Ovary (tissue), 9 donors: ENCODE measurements around the gene BTBD17. TPM values are rescaled to one million over a fixed set of nuclear protein-coding genes. Genes with fewer than 3 reads are reported as not detected.

Experiments
- DNase-seq, 5 donors: peaks; one replicate each; pipeline ENCODE4 v3.0.0-alpha.2; 2019 to 2020
- H3K27ac ChIP-seq, 2 donors: fragments of 200-600 bp; one replicate each; pipeline versions ENCODE4 v1.5.1 to v1.8.0; 2019 to 2022
- H3K27me3 ChIP-seq: fragments of 200-600 bp; one replicate; pipeline ENCODE4 v1.8.0; 2022
- H3K36me3 ChIP-seq: fragments of 200-600 bp; sonication (generic); one replicate; pipeline ENCODE4 v1.5.1; 2019
- H3K4me1 ChIP-seq: one replicate; pipeline ENCODE4 v1.8.1; 2013; ENCODE audit warnings: mild to moderate bottlenecking, moderate library complexity; ENCODE audit not compliant: insufficient read depth
- H3K4me3 ChIP-seq: fragments of 200-600 bp; sonication (generic); one replicate; pipeline ENCODE4 v1.5.1; 2017
- H3K9me3 ChIP-seq, 2 donors: fragments of 200-600 bp in 1 of 2; sonication (generic) in 1 of 2; one replicate each; pipeline versions ENCODE4 v1.5.1 to v1.8.1; 2013 to 2019; ENCODE audit warnings: mild to moderate bottlenecking in 1 of 2, moderate library complexity in 1 of 2
- CTCF ChIP-seq, 3 donors: fragments of 450-650 bp in 2 of 3; fragments of 200-600 bp in 1 of 3; IDR thresholded peaks; one replicate each; pipeline versions ENCODE4 v1.5.1 to v1.8.0; 2016 to 2022; ENCODE audit warnings: antibody characterized with exemption in 3 of 3, mild to moderate bottlenecking in 1 of 3
- EP300 ChIP-seq: sonication (generic); formaldehyde crosslinking; IDR thresholded peaks from one replicate; pipeline ENCODE4 v1.6.1; 2017; ENCODE audit warnings: antibody characterized with exemption
- POLR2A ChIP-seq: fragments of 450-650 bp; IDR thresholded peaks from one replicate; pipeline ENCODE4 v1.6.1; 2017; ENCODE audit warnings: antibody characterized with exemption, mild to moderate bottlenecking, moderate library complexity
- WGBS, 3 donors: extraction: QIAGEN DNeasy Blood & Tissue Kit in 1 of 3; methylation state at CpG; one replicate each; pipeline versions ENCODE4 v1.1.5 to v1.1.7; 2013 to 2017; 5-methylcytosine and 5-hydroxymethylcytosine counted together
- intact Hi-C, 4 donors: fragments of 100-400 bp; cut with DNase I; formaldehyde crosslinking; loops; one replicate each; pipeline versions ENCODE4 v1.11.0 to v1.15.1; 2022 to 2023
- polyA plus RNA-seq, 2 donors: library from polyadenylated mRNA; stranded (reverse); fragments of 200-250 nt in 1 of 2; fragments of 350-450 nt in 1 of 2; fragmentation: Illumina TruSeq in 1 of 2; extraction: RNeasy Lipid Tissue Mini Kit (QIAGEN cat#74804) in 1 of 2; gene quantifications; one replicate each; pipeline ENCODE4 v1.2.3, GENCODE V29; 2013 to 2014
- total RNA-seq, 7 donors: library from RNA; depleted of rRNA in 2 of 7; stranded (reverse); fragments of >200 nt in 2 of 7; fragmentation: NEBNext Ultra II Directional in 3 of 7; extraction: Animal tissue kit (Norgen Biotek cat#: 25700) in 3 of 7; gene quantifications; one replicate each; pipeline versions ENCODE4 v1.1.0 to v1.2.4, GENCODE V29; 2016 to 2023
- donor health status: DM: no; HTN: no; CAD: no; lungs with moderate emphysema.
- donor health status: DM: no; HTN: no; CAD: no.
- donor health status: Bipolar disorder and iron deficiency.
- donor health status: DM: yes; HTN: yes; CAD: no.
- donor health status: DM: no; HTN: no; CAD: no.
- donor health status: DM: yes; HTN: yes; CAD: no.

Gene BTBD17
- total and polyA plus RNA-seq, 9 donors, result not detected

GRCh38 chr17:74355065-74355464 is 6.6 kb downstream of the BTBD17 start:
- no peaks in the 10 kb centered on the region for H3K4me1 ChIP-seq
- TF ChIP-seq POLR2A, result no peak
- TF ChIP-seq CTCF (IDR thresholded peaks at IDR 0.05), result no peak
- no peak for TF ChIP-seq EP300
- H3K9me3 ChIP-seq, result no peaks in the 10 kb centered on the region
- H3K36me3 ChIP-seq, result no peaks in the 10 kb centered on the region
- WGBS, 3 donors, result 80 to 89% (median 87%) methylated on average over 8 of the region's 8 CpGs
- intact Hi-C loops, result loop anchor here in 1 of 4 donors (10.0 kb wide), 1 partner anchor 140 kb away; the partner anchor contains the start of gene TTYH2
- no peaks in the 10 kb centered on the region for H3K27me3 ChIP-seq
- DNase-seq, result no peak
- no peak overlapping the region for H3K27ac ChIP-seq
- no peak overlapping the region for H3K4me3 ChIP-seq

- intact Hi-C loops, result loop anchor here in 1 of 4 donors (10.0 kb wide), 1 partner anchor 140 kb away; the partner anchor contains the start of gene TTYH2
Measured at GRCh38 chr17:74354561-74354960, 7.1 kb downstream of the BTBD17 start.

GRCh38 chr17:74354123-74354522 is 7.5 kb downstream of the BTBD17 start:
- Histone ChIP-seq H3K36me3 (no peaks in the 10 kb centered on the region), H3K9me3 (no peaks in the 10 kb centered on the region)
- 23 to 40% (median 37%) methylated on average over 11 to 29 of the region's 29 CpGs for WGBS, 3 donors

More at GRCh38 chr17:74354561-74354960, 7.1 kb downstream of the BTBD17 start:
- Histone ChIP-seq H3K36me3 (no peaks in the 10 kb centered on the region), H3K4me3 (no peak overlapping the region), H3K9me3 (no peaks in the 10 kb centered on the region), H3K4me1 (no peaks in the 10 kb centered on the region), H3K27ac (no peak overlapping the region), H3K27me3 (no peaks in the 10 kb centered on the region)
- WGBS, 3 donors, result 83 to 93% (median 86%) methylated on average over 10 of the region's 10 CpGs
- no peak for TF ChIP-seq POLR2A
- no peak for DNase-seq

GRCh38 chr17:74353446-74354060 is 8.1 kb downstream of the BTBD17 start:
- Histone ChIP-seq H3K27ac (no peak overlapping the region), H3K4me1 (no peaks in the 10 kb centered on the region), H3K36me3 (no peaks in the 10 kb centered on the region), H3K9me3 (no peaks in the 10 kb centered on the region), H3K4me3 (no peak overlapping the region), H3K27me3 (no peaks in the 10 kb centered on the region)
- intact Hi-C loops, result loop anchor here in 1 of 4 donors (10.0 kb wide), 1 partner anchor 139 kb away; the partner anchor contains the start of gene TTYH2
- DNase-seq, result no peak
- TF ChIP-seq CTCF (IDR thresholded peaks at IDR 0.05) (no peak), EP300 (no peak), POLR2A (no peak)
- WGBS, 3 donors, result 62 to 70% (median 67%) methylated on average over 10 of the region's 10 CpGs

More at GRCh38 chr17:74354123-74354522, 7.5 kb downstream of the BTBD17 start:
- no peaks in the 10 kb centered on the region for H3K4me1 ChIP-seq
- no peak for TF ChIP-seq CTCF (IDR thresholded peaks at IDR 0.05)
- no peak for TF ChIP-seq POLR2A
- TF ChIP-seq EP300, result no peak
- DNase-seq, result no peak
- no peak overlapping the region for H3K4me3 ChIP-seq
- no peak overlapping the region for H3K27ac ChIP-seq
- intact Hi-C loops, result loop anchor here in 1 of 4 donors (10.0 kb wide), 1 partner anchor 139 kb away; the partner anchor contains the start of gene TTYH2
- H3K27me3 ChIP-seq, result no peaks in the 10 kb centered on the region

- no peak overlapping the region for H3K27ac ChIP-seq
- DNase-seq, result no peak
- intact Hi-C loops, result loop anchor here in 1 of 4 donors (10.0 kb wide), 1 partner anchor 137 kb away; the partner anchor contains the start of gene TTYH2
- no peaks in the 10 kb centered on the region for H3K36me3 ChIP-seq
- TF ChIP-seq EP300, result no peak
- no peak for TF ChIP-seq POLR2A
- no peak for TF ChIP-seq CTCF (IDR thresholded peaks at IDR 0.05)
- no peaks in the 10 kb centered on the region for H3K4me1 ChIP-seq
- 9 to 18% (median 10%) methylated on average over 44 to 55 of the region's 55 CpGs for WGBS, 3 donors
- no peaks in the 10 kb centered on the region for H3K27me3 ChIP-seq
- no peaks in the 10 kb centered on the region for H3K9me3 ChIP-seq
- no peak overlapping the region for H3K4me3 ChIP-seq
Measured at GRCh38 chr17:74351552-74352210, 10.0 kb downstream of the BTBD17 start.
